ENCODE measurements around the gene HIGD1A.
"Not testable (repeated sequence)": the region's sequence is repeated elsewhere in the genome, so short reads cannot be mapped to it uniquely, and the experiment has no call there.

The HIGD1A gene

DNA sequence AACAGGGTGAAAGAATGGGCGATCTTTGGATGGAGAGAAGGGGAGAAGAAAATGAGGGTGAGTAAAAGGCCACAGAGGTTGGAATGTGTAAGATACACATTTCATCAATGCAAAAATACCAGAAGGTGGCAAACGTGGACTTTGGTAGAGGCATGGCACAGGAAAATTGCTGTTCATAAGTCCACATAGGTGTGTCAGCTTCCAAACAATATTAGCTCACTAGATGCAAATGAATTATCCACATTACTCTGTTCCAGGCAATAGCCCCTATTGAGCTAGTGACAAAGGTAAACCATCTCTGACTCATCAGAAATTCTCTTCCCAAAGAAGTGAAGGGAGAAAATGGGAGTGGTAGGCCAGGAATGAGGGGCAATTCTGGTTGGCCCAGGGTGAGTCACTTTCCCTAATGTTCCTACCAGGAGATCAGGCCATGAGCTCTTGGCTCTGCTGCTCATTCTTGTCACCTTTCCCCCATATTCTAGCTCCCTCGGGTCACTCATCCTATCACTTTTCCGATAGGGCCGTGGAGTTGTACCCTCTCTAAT, 24.9 kb upstream of the HIGD1A start:
- DNase-seq: no peak

DNA sequence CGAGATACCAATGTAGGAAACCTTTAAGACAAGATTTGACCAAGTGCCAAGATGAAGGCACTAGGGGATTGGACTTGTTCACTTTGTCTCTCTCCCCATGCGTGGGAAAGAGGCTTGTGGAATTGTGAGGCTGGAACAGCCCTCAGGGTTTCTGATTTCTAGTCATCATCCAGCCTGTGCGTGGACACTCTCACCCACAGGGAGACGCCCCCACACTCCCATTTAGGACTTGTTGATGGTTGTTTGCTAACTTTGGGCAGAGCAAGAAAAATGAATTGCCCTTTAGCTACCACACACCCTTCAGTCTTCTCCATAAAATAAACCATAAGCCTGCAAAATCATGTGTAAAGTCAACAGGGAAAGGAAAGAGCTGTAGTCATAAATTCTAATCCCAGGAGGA, 23.4 kb upstream of the HIGD1A start:
- no peak for DNase-seq

DNA sequence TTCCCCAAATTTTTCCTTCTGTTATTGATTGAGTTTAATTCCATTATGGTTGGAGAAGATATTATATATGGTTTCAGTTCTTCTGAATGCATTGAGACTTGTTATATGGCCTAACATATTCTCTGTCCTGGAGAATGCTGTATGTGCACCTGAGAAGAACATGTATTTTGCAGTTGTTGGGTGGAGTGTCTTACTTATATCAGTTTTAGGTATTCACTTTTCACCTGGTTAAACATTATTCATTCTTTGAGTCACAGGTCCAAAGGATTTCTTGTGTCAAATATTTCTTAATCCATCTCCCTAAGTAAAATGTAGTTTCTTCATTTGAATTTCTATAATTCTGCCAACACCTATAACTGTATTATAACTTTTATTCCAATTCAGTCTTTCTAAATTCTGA, 22.7 kb upstream of the HIGD1A start:
- no peak for DNase-seq

DNA sequence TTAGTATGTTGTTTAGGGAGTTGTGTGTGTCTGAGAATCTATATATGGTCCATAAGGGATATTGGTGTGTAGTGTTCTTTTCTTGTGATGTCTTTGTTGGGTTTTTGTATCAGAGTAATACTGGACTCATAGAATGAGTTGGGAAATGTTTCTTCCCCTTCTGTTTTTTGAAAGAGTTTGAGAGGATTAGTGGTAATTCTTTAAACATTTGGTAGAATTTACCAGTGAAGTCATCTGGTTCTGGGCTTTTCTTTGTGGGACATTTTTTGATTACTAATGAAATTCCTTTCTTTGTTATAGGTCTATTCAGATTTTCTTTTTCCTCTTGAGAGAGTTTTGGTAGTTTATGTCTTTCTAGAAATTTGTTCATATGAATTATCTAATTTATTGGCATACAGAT, 21.9 kb upstream of the HIGD1A start:
- DNase-seq: no peak

DNA sequence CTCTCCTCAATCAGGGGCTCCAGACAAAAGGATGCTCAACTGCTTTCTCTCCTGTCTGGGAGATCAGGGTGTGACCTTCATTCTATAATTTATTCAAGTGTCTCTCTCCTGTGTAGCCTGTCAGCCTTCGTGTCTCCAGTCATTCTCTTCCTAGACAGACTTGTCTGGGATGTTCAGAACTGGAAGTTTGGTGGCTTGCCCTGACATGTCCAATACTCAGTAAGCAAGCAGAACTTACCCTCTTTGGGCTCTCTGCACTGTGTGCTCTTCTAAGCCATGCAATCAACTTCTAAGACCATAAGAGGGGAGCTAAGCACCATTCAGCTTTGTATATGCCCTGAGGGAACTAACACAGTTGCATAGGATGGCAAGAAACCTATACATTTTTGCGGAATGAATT, 19.1 kb upstream of the HIGD1A start:
- DNase-seq: no peak

DNA sequence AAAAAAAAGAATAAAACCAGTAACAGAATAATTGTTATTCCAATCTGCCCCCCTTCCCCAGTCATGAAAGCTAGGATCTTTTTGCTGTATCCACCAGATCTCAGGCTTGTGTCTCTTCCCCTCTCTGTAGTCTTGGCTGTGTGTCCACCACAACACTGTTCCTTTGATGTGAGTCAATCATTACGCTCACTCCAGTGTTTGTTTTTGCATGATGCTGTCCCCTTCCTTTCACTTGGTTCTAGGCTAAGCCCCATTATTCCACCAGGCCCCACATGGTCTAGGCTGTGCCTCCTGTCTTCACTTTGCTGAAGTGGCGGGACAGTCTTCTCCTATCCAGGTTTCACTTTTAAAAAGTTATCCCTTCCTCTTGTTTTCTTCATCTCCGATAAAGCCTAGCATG, 18.5 kb upstream of the HIGD1A start:
- DNase-seq: no peak

DNA sequence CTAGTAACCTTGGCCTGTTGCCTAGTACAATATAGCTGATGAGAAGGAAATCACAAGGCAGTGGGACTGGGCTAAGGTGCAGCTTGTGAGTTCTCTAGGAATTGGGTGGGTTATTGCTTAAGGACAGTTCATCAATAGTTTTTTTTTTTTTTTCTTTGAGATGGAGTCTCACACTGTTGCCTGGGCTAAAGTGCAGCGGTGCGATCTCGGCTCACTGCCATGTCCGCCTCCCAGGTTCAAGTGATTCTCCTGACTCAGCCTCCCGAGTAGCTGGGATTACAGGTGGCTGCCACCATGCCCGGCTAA, 16.4 kb upstream of the HIGD1A start:
- DNase-seq: no peak

DNA sequence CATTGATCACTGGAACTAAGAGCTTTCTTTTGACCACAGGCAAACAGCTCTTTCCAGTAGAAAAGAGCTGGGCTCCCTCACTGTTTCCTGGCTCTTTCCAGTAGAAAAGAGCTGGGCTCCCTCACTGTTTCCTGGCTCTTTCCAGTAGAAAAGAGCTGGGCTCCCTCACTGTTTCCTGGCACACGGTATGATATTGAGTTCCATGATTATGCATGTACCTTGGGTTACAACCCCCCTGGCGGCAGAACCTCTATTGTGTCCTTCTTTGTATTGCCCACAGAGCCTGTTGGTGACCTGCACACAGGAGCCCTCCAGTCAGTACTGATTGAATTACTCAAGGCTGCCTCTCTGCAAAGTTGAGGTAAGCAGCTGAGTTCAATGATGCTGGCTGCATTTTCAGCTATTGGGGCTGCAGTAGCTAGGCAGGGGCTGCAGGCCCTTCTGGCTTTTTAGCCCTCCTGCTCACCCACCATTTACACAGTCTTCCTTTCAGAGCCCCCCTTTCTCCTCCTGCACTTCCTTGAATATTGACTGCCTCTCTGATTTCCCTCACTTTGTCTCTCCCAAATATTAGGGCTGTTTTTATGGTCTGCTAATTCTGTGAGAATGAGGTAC, 15.2 kb upstream of the HIGD1A start:
- no peak for DNase-seq

DNA sequence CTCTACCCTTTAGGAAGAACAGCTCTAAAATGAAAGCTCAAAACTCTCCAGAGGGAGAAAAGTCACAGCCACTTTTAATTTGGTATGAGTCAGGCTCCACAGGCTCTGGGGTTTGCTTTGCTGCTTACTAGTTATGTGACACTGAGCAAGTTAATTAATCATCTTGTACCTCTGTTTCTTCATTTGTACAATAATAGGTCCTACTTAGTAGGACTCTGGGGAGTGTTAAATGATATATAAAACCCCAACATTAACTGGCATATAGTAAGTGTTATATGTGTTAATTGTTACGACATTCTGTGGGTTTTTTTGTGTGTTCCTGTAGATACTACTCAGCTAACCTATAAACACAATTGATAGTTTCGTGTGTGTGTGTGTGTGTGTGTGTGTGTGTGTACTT, 11.5 kb upstream of the HIGD1A start:
- DNase-seq: no peak

DNA sequence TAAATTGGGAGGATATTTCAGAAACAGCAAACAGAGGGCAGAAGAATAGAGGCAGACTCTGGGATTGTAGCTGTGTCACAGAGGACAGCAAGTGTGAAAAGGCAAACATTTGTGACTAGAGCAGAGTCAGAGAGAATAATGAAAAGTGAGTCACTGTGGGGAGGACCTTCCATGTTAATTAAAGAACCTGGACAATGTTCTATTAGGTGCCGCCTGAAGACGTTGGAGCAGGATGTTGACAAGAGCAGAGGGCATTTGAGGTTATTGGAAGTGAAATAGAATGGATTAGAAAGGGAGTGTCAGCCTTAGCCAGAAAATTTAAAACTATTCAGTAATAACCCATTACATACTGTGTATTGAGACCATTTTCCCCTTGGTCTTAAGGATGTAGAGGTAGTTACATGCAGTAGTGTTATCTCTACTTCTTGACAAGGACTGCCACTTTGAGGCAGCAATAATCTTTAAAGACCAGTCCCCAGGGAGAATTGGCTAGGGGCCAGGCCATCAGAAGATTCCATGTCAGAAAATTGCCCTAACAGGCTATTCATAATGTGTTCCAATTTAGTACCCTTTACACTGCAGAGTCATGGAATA, 10.7 kb upstream of the HIGD1A start:
- DNase-seq: no peak

DNA sequence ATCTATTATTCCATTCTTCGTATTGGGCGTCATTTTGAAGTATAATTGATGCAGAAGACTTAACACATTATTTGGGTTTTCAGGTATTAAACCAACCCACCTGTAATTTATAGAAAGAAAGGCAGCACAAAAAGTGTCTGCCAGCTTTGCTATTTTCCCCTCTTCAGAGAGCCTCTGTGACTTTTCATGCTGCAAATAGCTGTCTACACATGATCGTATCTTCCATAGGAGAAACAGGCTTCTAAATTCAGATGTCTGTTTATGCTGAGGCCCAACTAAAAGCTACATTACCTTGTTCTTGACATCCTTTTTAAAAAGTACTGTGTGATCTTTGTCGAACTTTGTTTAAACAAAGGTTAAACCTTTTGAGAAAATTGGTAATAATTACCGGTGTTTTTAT, 10.0 kb upstream of the HIGD1A start:
- DNase-seq: no peak

DNA sequence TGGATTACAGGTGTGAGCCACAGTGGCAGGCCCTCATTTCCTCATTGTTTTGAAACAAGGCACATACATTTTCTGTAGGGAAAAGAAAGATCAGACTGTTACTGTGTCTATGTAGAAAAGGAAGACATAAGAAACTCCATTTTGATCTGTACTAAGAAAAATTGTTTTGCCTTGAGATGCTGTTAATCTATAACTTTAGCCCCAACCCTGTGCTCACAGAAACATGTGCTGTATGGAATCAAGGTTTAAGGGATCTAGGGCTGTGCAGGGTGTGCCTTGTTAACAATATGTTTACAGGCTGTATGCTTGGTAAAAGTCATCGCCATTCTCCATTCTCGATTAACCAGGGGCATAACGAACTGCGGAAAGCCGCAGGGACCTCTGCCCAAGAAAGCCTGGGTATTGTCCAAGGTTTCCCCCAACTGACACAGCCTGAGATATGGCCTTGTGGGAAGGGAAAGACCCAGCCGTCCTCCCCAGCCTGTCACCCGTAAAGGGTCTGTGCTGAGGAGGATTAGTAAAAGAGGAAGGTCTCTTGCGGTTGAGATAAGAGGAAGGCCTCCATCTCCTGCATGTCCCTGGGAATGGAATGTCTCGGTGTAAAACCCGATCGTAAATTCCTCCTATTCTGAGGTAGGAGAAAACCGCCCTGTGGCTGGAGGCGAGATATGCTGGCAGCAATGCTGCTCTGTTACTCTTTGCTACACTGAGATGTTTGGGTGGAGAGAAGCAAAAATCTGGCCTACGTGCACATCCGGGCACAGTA, 7.0 kb upstream of the HIGD1A start:
- not testable (repeated sequence) for DNase-seq

DNA sequence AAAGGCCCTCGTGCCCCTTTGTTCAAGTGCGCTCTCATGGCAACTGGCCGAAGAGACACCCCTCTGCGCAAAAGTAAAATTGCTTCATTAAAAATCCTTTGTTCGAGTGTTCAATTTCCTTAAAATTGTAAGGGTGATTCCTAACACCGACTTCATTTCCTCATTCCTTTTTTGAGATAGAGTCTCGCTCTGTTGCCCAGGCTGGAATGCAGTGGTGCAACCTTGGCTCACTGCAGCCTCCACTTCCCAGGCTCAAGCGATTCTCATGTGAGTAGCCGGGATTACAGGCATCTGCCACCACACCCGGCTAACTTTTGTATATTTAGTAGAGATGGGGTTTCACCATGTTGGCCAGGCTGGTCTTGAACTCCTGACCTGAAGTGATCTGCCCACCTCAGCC, 6.4 kb upstream of the HIGD1A start:
- DNase-seq: not testable (repeated sequence)

DNA sequence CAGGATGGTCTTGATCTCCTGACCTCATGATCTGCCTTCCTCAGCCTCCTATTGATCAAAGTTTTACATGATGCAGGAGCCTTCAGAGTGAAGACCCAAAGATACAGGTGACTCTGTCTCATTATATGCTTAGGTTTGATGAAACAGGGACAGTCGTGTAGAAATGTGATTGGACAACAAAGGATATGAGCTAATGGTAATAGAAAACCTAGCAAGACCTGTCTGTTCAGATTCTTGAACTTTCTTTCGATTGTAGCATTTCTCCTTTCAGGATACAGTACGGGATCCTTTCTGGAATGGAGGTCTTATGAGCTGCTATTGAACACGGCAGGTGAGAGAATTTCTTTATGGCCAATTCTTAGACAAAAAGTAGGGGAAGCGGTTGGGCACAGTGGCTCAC, 4.9 kb upstream of the HIGD1A start, which contains the start of gene ACKR2:
Gene ACKR2, plus strand, starts transcription at position 244 of the 400 bp plus-strand sequence. CDS start 55,058 bp downstream, outside the sequence.
- DNase-seq: no peak

DNA sequence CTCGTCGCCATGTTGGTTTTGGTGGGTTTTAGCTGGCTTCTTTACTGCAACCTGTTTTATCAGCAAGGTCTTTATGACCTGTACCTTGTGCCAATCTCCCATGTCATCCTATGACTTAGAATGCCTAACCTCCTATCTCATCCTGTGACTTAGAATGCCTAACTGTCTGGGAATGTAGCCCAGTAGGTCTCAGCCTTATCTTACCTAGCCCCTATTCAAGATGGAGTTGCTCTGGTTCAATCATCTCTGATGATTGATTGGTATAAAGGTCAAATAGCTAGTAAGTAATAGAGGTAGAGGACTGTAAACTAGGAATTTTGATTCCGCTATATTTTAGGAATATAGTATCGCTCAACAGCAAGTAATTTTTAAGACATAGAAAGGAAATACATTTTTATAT, 3.6 kb upstream of the HIGD1A start:
- DNase-seq: no peak

DNA sequence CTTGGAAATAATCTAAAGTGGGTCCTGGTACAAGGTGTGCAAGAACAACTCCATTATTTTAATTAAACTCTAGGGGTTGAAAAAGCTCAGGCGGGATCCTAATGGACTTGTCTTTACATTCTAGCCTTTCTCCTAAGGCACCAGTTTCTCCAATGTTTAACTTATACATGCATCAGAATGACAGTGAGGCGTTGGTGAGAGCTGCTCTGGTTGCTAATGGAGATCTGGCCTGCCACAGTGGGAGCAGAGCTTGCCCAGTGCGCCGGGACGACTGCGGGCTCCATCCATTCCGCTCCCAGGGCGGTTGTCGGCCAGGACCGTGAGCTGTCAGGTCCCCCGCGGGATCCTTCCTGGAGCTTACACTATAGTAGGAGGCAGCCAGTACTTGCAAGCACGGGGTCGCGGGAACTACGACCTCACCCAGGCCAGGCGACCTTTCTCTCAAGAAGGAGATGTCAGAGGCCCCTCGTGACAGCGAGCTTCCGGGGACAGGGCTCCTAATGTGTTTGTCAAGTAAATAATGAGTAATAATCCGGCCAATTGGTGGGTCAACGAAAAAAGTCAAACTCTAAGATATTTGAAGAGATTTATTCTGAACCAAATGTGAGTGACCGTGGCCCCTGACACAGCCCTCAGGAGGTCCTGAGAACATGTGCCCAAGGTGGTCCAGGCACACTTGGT, 991 bp upstream of the HIGD1A start:
- no peak for DNase-seq

DNA sequence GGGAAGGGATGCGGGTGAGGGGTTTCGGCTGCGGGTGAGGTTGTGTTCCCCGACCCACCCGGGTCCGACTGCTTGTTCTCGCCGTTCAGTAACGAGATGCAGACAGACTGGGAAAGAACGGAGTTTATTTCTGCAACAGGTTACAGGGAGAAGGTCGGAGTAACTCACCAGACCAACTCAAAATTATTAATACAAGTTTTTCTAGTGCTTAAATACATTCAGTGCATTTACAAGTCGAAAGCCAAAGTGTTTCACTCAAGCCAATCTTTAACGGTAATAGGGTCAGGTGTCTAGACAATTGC, 492 bp upstream of the HIGD1A start:
- no peak for DNase-seq

DNA sequence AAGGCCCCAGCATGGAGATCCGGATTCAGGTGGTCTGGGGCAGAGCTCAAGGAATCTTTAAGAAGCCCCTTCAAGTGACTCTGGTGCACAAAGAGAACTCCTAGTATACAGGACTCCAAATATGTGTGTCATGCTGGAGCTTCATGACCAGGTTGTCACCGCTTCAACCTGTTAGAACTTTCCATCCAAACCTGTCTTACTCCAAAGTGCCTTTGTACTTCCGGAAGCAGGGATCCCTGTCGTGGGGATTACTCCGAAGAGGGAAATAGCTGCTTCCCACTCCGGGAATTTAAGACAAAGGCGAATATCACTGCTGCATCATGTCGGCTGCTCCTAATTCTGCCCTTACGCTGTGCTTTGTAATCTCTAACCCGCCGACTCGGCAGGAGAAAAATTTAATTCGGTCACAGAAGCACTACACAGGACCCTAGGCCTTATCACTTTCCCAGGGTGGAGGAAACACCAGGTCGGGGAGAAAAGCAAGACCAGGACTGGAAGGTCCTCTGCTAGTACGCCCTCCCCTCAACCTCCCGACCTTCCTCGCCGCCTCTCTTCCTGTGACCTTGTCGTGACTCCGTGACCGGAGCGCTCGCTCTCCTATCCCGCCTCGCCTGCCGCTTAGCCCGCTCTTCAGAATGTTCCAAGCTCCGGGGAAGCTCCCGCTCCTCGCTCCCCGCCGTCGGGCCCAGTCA, 730 bp downstream of the HIGD1A start:
- no peak for DNase-seq

DNA sequence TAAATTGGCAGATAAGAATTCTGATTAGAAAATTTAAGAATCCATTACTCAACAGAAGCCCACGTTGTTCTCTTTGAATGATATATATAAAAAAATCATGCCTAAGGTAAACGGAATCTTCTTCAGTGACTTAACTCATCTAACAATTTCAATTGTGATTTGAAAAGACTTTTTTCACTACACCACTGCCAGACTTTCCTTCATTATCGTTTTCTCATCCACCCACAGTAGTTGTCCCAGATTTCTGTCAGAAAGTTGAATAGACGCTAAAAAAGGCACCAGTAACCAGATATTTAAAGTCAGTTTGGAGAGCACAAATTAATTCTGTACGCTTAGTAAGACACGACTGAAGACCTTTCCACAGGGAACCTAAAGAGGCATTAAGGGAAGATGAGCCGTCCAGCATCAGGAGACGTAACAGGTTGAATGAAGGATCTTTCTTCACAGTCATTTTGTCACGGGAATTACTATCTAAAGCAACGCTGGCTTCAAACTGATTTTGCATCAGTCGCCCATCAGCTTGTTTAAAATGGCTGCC, 1.3 kb downstream of the HIGD1A start:
- DNase-seq: no peak

DNA sequence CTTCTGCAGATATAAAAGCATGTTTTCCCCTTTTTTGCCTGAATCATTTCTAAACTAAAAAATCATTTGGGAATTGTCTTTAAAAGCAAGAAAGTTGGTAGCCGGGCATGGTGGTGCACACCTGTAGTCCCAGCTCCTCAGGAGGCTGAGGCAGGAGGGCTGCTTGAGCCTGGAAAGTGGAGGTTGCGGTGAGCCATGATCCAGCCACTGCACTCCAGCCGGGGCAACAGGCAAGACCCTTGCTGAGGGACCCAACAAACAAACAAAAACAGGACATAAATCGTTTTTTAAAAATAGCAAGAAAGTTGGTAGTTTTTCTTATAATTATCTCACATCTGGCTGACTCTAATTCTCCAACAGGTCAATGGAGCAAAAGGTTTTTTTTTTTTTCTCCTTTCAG, 2.5 kb downstream of the HIGD1A start:
- DNase-seq: no peak

DNA sequence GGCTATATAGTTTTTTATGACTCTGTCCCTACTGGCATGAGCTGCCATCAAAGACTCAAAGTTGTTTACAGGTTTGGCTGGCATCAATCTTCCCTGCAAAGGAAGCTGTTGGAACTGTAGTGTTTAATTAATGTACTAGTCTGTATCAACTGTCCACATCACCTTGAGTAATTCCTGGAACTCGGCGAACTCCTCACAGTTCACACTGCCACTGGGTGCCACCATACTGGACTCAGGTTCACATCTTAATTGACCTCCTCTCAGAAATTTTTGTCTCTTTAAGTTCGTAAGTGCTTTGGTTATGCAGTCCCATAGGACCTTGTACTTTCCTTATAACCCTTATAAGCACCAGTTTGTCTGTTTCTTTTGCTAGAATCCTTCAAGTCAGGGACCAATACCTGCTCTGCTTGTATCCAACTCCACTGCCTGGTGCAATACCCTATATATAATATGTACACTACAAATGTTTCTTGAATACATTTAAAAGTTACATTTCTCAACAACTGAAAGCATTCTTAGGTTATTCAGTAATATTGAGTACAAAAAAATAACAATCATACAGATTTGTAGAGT, 3.2 kb downstream of the HIGD1A start:
- DNase-seq: no peak

DNA sequence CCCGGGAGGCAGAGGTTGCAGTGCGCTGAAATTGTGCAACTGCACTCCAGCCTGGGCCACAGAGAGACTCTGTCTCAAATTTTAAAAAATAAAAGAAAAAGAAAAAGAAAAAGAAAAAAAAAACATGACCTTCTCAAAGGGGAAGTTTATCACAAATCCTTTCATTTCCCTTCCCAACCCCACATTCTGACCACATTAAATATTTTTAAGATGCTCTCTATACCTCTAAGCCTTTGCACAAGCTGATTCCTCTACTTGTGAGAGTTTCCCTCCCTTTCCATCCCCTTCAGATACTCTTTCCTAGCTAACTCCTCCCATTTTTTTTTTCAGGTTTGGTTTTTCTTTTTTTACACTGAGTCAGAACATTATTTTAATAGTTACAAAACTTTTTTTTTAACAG, 4.0 kb downstream of the HIGD1A start:
- no peak for DNase-seq

DNA sequence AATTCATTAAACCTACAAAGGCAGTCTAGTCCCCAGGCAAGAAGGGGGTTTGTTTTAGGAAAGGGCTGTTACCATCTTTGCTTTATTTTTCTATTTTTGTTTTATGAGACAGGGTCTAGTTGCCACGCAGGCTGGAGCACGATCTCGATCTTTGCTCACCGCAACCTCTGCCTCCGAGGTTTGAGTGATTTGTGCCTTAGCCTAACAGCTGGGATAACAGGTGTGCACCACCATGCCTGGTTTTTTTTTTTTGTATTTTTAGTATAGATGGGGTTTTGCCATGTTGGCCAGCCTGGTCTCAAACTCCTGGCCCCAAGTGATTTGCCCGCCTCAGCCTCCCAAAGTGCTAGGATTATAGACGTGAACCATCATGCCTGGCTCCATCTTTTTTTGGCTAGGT, 4.9 kb downstream of the HIGD1A start:
- no peak for DNase-seq

All from activated CD4-positive, alpha-beta T cell treated with anti-CD3 and anti-CD28 coated beads for 4 hours (primary cell).